H1 (cell line): ENCODE measurements around the gene EML4. TPM values are rescaled to one million over a fixed set of nuclear protein-coding genes. Genes with fewer than 3 reads are reported as not detected.

Experiments used
- CTCF ChIA-PET: fragments of 300-600 bp; sonication (Branson Sonifier 250); formaldehyde crosslinking; loops from one replicate; lab custom pipeline; 2021; ENCODE audit not compliant: partially characterized antibody; lab: Charles Lee
- POLR2A ChIA-PET: fragments of 300-600 bp; sonication (Branson Sonifier 250); formaldehyde crosslinking; loops from one replicate; lab custom pipeline; 2021; ENCODE audit warnings: inconsistent platforms; ENCODE audit not compliant: partially characterized antibody; lab: Charles Lee
- DNase-seq, 2 experiments: peaks; one replicate each; pipeline versions ENCODE4 v3.0.0 to v3.0.0-alpha.2; 2010 to 2022; ENCODE audit warnings: low spot score in 2 of 2, low read depth in 1 of 2, mixed read lengths in 1 of 2
- FAIRE-seq: peaks from 2 replicates; lab custom pipeline; 2011; peaks lifted over from hg19 to GRCh38; lab: Jason Lieb, UNC
- H2AFZ ChIP-seq: 2 replicates; pipeline ENCODE4 v1.8.1; 2012; ENCODE audit warnings: low read length, inconsistent platforms
- H2AK5ac ChIP-seq: 2 replicates; pipeline ENCODE4 v1.6.1; 2013; ENCODE audit warnings: low read depth, low read length
- H2BK120ac ChIP-seq: replicated peaks from 2 replicates; pipeline ENCODE3; 2013; ENCODE audit warnings: low read depth, low read length, inconsistent platforms
- H2BK12ac ChIP-seq: 2 replicates; pipeline ENCODE4 v1.6.1; 2013; ENCODE audit warnings: low read depth, low read length
- H2BK15ac ChIP-seq: 2 replicates; pipeline ENCODE4 v1.6.1; 2013; ENCODE audit warnings: low read length
- H2BK20ac ChIP-seq: 2 replicates; pipeline ENCODE4 v1.6.1; 2013; ENCODE audit warnings: low read length
- H2BK5ac ChIP-seq: 2 replicates; pipeline ENCODE4 v1.6.1; 2013; ENCODE audit warnings: low read depth, low read length
- H3K14ac ChIP-seq: 2 replicates; pipeline ENCODE4 v1.6.1; 2013; ENCODE audit warnings: inconsistent platforms; ENCODE audit not compliant: insufficient read length
- H3K18ac ChIP-seq: 2 replicates; pipeline ENCODE4 v1.6.1; 2013; ENCODE audit warnings: low read length; ENCODE audit errors: extremely low read depth
- H3K23ac ChIP-seq: 2 replicates; pipeline ENCODE4 v1.6.1; 2013; ENCODE audit warnings: inconsistent platforms; ENCODE audit not compliant: insufficient read length
- H3K23me2 ChIP-seq: 2 replicates; pipeline ENCODE4 v1.6.1; 2013; ENCODE audit warnings: low read depth, low read length
- H3K27ac ChIP-seq: 2 replicates; pipeline ENCODE4 v1.6.1; 2011; ENCODE audit warnings: low read depth, low read length, inconsistent platforms
- H3K27me3 ChIP-seq, 4 experiments: replicated peaks in 1 of 4; 1 replicate in 1 of 4; 2 replicates in 3 of 4; pipeline versions ENCODE4 v1.6.1 to v1.8.1; 2011 to 2013; ENCODE audit warnings: low read length in 3 of 4, mild to moderate bottlenecking in 3 of 4, inconsistent platforms in 2 of 4, mixed read lengths in 2 of 4, moderate library complexity in 1 of 4; ENCODE audit not compliant: control insufficient read depth in 3 of 4, insufficient read depth in 3 of 4; ENCODE audit errors: extremely low read depth in 1 of 4
- H3K36me3 ChIP-seq, 4 experiments: 2 replicates each; pipeline versions ENCODE4 v1.6.1 to v1.8.1; 2011 to 2013; ENCODE audit warnings: mild to moderate bottlenecking in 4 of 4, low read length in 3 of 4, moderate library complexity in 2 of 4, control low read depth in 1 of 4, inconsistent platforms in 1 of 4; ENCODE audit not compliant: insufficient read depth in 4 of 4, control insufficient read depth in 2 of 4
- H3K4ac ChIP-seq: replicated peaks from 2 replicates; pipeline ENCODE3; 2013; ENCODE audit warnings: low read length, low read depth, mixed read lengths, inconsistent platforms; ENCODE audit not compliant: insufficient read length
- H3K4me1 ChIP-seq, 4 experiments: replicated peaks in 1 of 4; 1 replicate in 1 of 4; 2 replicates in 3 of 4; pipeline versions ENCODE4 v1.6.1 to v1.8.1; 2011 to 2013; ENCODE audit warnings: low read length in 3 of 4, inconsistent platforms in 2 of 4, mixed read lengths in 1 of 4; ENCODE audit not compliant: insufficient read depth in 4 of 4, control insufficient read depth in 3 of 4
- H3K4me2 ChIP-seq, 2 experiments: 2 replicates each; pipeline versions ENCODE4 v1.6.1 to v1.8.1; 2011 to 2013; ENCODE audit warnings: low read depth in 2 of 2, low read length in 2 of 2, control low read depth in 1 of 2, inconsistent platforms in 1 of 2, mild to moderate bottlenecking in 1 of 2; ENCODE audit not compliant: insufficient read depth in 1 of 2
- H3K4me3 ChIP-seq, 4 experiments: fragments of 200-600, 300-600 bp in 1 of 4; sonication (generic), shearing (Covaris generic), sonication (Bioruptor Twin) in 1 of 4; 2 replicates each; pipeline versions ENCODE4 v1.5.1 to v1.8.1; 2011 to 2016; ENCODE audit warnings: low read length in 4 of 4, low read depth in 3 of 4, control low read depth in 2 of 4, inconsistent platforms in 2 of 4, mild to moderate bottlenecking in 2 of 4, mixed read lengths in 1 of 4, moderate library complexity in 1 of 4; ENCODE audit not compliant: insufficient read depth in 2 of 4; ENCODE audit errors: extremely low read depth in 1 of 4
- H3K56ac ChIP-seq: replicated peaks from 2 replicates; pipeline ENCODE3; 2013; ENCODE audit warnings: low read depth, mild to moderate bottlenecking, mixed read lengths, low read length, inconsistent platforms; ENCODE audit not compliant: insufficient read length
- H3K79me1 ChIP-seq: 2 replicates; pipeline ENCODE4 v1.6.1; 2013; ENCODE audit warnings: low read depth, low read length, control low read depth
- H3K79me2 ChIP-seq, 2 experiments: 2 replicates each; pipeline versions ENCODE4 v1.6.1 to v1.8.1; 2012 to 2013; ENCODE audit warnings: low read length in 2 of 2, mild to moderate bottlenecking in 2 of 2, inconsistent platforms in 1 of 2; ENCODE audit not compliant: insufficient read depth in 2 of 2, control insufficient read depth in 1 of 2
- H3K9ac ChIP-seq, 4 experiments: replicated peaks in 1 of 4; 1 replicate in 1 of 4; 2 replicates in 3 of 4; pipeline versions ENCODE4 v1.6.1 to v1.8.1; 2011 to 2013; ENCODE audit warnings: low read depth in 3 of 4, low read length in 3 of 4, control low read depth in 2 of 4, mild to moderate bottlenecking in 2 of 4, moderate library complexity in 2 of 4, inconsistent platforms in 1 of 4; ENCODE audit errors: extremely low read depth in 1 of 4
- H3K9me3 ChIP-seq, 2 experiments: 2 replicates each; pipeline versions ENCODE4 v1.6.1 to v1.8.1; 2012 to 2013; ENCODE audit warnings: mild to moderate bottlenecking in 2 of 2, moderate library complexity in 2 of 2, control low read depth in 1 of 2, inconsistent platforms in 1 of 2, low read depth in 1 of 2, low read length in 1 of 2, mixed read lengths in 1 of 2; ENCODE audit not compliant: insufficient read depth in 2 of 2
- H4K20me1 ChIP-seq, 2 experiments: replicated peaks in 1 of 2; 2 replicates each; pipeline versions ENCODE3 to v1.8.1; 2011 to 2013; ENCODE audit warnings: inconsistent platforms in 2 of 2, low read length in 2 of 2, mild to moderate bottlenecking in 1 of 2; ENCODE audit not compliant: insufficient read depth in 2 of 2, control insufficient read depth in 1 of 2
- H4K5ac ChIP-seq: 2 replicates; pipeline ENCODE4 v1.6.1; 2013; ENCODE audit warnings: low read length, low read depth, mixed read lengths, inconsistent platforms; ENCODE audit not compliant: insufficient read length
- H4K8ac ChIP-seq: 2 replicates; pipeline ENCODE4 v1.8.0; 2013; ENCODE audit warnings: mild to moderate bottlenecking, moderate library complexity, low read length, inconsistent platforms; ENCODE audit not compliant: insufficient read depth; ENCODE audit errors: extremely low read depth
- H4K91ac ChIP-seq: replicated peaks from 2 replicates; pipeline ENCODE3; 2013; ENCODE audit warnings: low read length, mixed read lengths, inconsistent platforms; ENCODE audit not compliant: insufficient read length
- CHD1 ChIP-seq: IDR thresholded peaks from 2 replicates; pipeline ENCODE4 v1.6.1; 2012; ENCODE audit warnings: low read depth, low read length, improper control_type of control experiment
- POLR2A ChIP-seq, 2 experiments: IDR thresholded peaks; 1 replicate in 1 of 2; 2 replicates in 1 of 2; pipeline ENCODE4 v1.6.1; 2011; ENCODE audit warnings: low read depth in 2 of 2, low read length in 2 of 2, mild to moderate bottlenecking in 2 of 2; ENCODE audit errors: control extremely low read depth in 1 of 2
- WGBS, 2 experiments: shearing (Covaris generic) in 1 of 2; methylation state at CpG; one replicate each; pipeline versions ENCODE4 v1.1.6 to v1.1.7; 2013 to 2015; ENCODE audit warnings: low lambda C conversion rate in 2 of 2, mixed read lengths in 2 of 2, inconsistent platforms in 1 of 2, low coverage in 1 of 2, missing lambda C conversion rate in 1 of 2; ENCODE audit not compliant: insufficient replicate concordance in 2 of 2, insufficient coverage in 1 of 2, insufficient read length in 1 of 2; ENCODE audit errors: extremely low coverage in 1 of 2, missing lambda C conversion rate in 1 of 2; 5-methylcytosine and 5-hydroxymethylcytosine counted together
- polyA plus RNA-seq, 7 experiments: library from polyadenylated mRNA; depleted of rRNA in 3 of 7; stranded (reverse) in 5 of 7; unstranded in 2 of 7; fragments of >200 nt in 5 of 7; fragments of 200-250 nt in 2 of 7; gene quantifications; 1 replicate in 5 of 7; 2 replicates in 1 of 7; 4 replicates in 1 of 7; pipeline versions ENCODE4 v1.2.1 to v1.2.3, GENCODE V29; 2011 to 2013; ENCODE audit warnings: missing spikeins in 2 of 7, mixed read lengths in 2 of 7
- total RNA-seq: library from RNA; stranded (reverse); fragmentation: NEBNext Ultra II Directional; extraction: Animal tissue kit (Norgen Biotek cat#: 25700); gene quantifications from 2 replicates; pipeline ENCODE4 v1.2.1, GENCODE V29; 2021

Gene EML4
- total and polyA plus RNA-seq, 2 of the 8 experiments (the other 6 are each of a cell fraction or from before 2014, with no cell fraction given) = 50.1 to 104 TPM

DNA sequence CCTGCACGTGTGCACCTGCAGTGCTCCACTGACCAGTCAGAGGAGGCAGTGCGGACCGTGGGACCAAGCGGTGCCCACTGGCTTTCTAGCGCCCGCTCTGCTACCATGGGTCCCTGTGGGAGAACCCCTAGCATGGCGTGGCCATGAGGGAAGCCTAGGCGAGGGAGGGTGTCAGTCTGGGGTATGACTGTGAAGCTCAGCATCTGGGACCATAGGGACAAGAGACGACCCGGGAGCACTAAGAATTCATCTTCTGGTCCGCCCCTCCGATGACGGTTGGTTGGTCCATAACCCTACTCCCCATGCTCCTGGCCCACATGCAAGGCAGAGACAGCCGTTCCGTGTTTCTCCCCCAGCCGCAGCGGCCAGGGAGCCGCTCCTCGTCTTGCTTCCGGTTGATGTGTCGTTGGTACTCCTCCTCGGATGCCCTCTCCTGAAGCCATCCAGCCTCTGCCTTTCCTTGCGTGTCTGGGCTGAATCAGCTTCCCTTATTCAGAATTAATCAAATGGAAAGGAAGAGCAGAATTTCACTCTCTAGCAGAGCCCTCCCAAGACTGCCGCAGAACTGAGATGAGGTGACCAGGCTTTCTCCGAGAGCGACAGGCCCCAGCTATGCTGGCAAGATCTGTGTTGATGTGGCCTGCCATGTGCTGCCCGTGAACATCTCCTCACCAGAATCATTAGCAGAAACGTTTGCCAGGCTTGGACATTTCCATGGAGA lies 168.9 kb downstream of the EML4 start:
- no peak overlapping the region for H4K91ac ChIP-seq
- no peak overlapping the region for H3K27ac ChIP-seq
- no peak overlapping the region for H2BK5ac ChIP-seq
- no peaks in the 10 kb centered on the region for H3K27me3 ChIP-seq
- H3K23me2 ChIP-seq = no peaks in the 10 kb centered on the region
- no peak overlapping the region for H2BK12ac ChIP-seq
- no peak overlapping the region for H2AFZ ChIP-seq
- H2AK5ac ChIP-seq = no peak overlapping the region
- no peak overlapping the region for H3K14ac ChIP-seq
- DNase-seq (no peak), FAIRE-seq (no peak)
- H2BK15ac ChIP-seq = no peak overlapping the region
- no peak overlapping the region for H3K9ac ChIP-seq
- peaks cover 15% of the 10 kb centered on the region for H3K79me1 ChIP-seq
- no peak overlapping the region for H3K56ac ChIP-seq
- peaks cover 2 to 5% of the 10 kb centered on the region in 2 experiments for H4K20me1 ChIP-seq
- H3K23ac ChIP-seq = no peak overlapping the region
- TF ChIP-seq CHD1 = no peak
- TF ChIP-seq POLR2A (IDR thresholded peaks at IDR 0.05; ENCODE audit: control extremely low read depth in 1 of 2, low read depth in 2 of 2, low read length in 2 of 2) = 0 out of 3 replicates have a peak, but pooled peaks of 1 of the 2 experiments have one; percentile 5
- no peak overlapping the region for H3K4me2 ChIP-seq
- no peaks in the 10 kb centered on the region for H3K9me3 ChIP-seq
- ChIA-PET CTCF (interaction anchor here (1.0 to 2.0 kb wide), 4 partner anchors 9 to 502 kb away, joined by 3 to 8 read pairs (median 5); no protein-coding TSS in a partner anchor), POLR2A (no interaction called here)
- 0 out of 4 replicates have a peak, but pooled peaks cover 0 to 2% of the 10 kb centered on the region in 2 experiments for H3K79me2 ChIP-seq
- H3K4me1 ChIP-seq = peaks cover 0 to 4% (median 0%) of the 10 kb centered on the region in 4 experiments; a peak in 2 of 7 replicates
- H4K5ac ChIP-seq = no peak overlapping the region
- no peak overlapping the region for H2BK120ac ChIP-seq
- no peak overlapping the region for H3K18ac ChIP-seq
- peak overlapping the region; percentile 20; the same call in 1 of the 2 replicates for H4K8ac ChIP-seq
- 90% methylated on average over 28 of the region's 28 CpGs; no CpG with 5 or more reads in 1 of the 2 experiments for WGBS, 2 experiments
- H2BK20ac ChIP-seq = no peak overlapping the region
- H3K36me3 ChIP-seq = peaks cover 0 to 6% (median 4%) of the 10 kb centered on the region in 4 experiments; a peak in 5 of 8 replicates
- no peak overlapping the region for H3K4me3 ChIP-seq
- H3K4ac ChIP-seq = no peak overlapping the region
